CD4-positive, alpha-beta T cell treated with Interleukin-4 for 4 hours (primary cell): ENCODE measurements around the gene SGF29.
A peak's percentile ranks its signal among the peaks of the same experiment; 100 is the strongest.
"Not testable (repeated sequence)": the region's sequence is repeated elsewhere in the genome, so short reads cannot be mapped to it uniquely, and the experiment has no call there.

Experiments
- DNase-seq: peaks from one replicate; pipeline ENCODE4 v3.0.0-alpha.2; 2020

SGF29 gene

DNA sequence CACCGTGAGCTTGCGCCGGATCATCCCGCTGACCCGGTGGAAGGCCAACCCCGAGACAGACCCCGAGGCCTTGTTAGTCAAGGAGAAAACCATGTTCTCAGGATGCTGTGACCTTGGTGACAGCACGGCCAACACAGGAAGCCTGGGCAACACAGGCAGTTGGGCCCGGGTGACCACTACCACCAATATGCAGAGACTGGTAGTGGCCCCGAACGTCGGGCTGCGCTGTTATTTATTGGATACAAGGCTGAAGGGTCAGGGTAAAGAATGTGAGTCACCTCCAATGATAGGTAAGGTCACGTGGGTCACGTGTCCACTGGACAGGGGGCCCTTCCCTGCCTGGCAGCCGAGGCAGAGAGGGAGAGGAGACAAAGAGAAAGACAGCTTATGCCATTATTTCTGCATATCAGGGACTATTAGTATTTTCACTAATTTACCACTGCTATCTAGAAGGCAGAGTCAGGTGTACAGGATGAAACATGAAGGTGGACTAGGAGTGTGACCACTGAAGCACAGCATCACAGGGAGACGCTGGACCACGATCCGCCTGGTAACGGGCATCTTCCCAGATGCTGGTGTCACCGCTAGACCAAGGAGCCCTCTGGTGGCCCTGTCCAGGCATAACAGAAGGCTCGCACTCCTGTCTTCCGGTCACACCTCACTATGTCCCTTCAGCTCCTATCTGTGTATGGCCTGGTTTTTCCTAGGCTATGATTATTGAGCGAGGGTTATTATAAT, 61.9 kb downstream of the SGF29 start:
- peak; percentile 20 for DNase-seq

- not testable (repeated sequence) for DNase-seq
These were observed 62.5 kb downstream of the SGF29 start for GRCh38 chr16:28616224-28616577.

DNA sequence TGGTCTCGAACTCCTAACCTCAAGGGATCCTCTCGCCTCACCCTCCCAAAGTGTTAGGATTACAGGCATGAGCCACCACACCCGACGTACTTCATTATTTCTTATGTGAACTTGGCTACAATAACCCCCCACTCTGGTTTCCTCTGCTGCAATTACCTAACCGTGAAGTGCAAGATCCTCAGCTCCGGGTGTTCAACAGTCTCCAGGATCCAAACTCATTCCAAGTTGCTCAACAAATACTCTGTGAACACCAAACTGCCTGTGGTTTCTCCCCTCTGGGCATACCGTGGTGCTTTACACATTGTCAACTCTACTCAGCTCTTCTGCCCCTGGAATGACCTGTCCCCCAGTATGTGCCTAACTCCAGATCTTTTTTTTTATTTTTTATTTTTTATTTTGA, 62.9 kb downstream of the SGF29 start:
- no peak for DNase-seq

- DNase-seq, result no peak
These were observed 64.2 kb downstream of the SGF29 start for GRCh38 chr16:28617874-28618273.

- not testable (repeated sequence) for DNase-seq
These were observed 66.6 kb downstream of the SGF29 start for GRCh38 chr16:28620316-28620715.

GRCh38 chr16:28621481-28622155, 67.9 kb downstream of the SGF29 start:
- no peak for DNase-seq

GRCh38 chr16:28622532-28623171, 68.9 kb downstream of the SGF29 start:
- DNase-seq, result not testable (repeated sequence)

DNA sequence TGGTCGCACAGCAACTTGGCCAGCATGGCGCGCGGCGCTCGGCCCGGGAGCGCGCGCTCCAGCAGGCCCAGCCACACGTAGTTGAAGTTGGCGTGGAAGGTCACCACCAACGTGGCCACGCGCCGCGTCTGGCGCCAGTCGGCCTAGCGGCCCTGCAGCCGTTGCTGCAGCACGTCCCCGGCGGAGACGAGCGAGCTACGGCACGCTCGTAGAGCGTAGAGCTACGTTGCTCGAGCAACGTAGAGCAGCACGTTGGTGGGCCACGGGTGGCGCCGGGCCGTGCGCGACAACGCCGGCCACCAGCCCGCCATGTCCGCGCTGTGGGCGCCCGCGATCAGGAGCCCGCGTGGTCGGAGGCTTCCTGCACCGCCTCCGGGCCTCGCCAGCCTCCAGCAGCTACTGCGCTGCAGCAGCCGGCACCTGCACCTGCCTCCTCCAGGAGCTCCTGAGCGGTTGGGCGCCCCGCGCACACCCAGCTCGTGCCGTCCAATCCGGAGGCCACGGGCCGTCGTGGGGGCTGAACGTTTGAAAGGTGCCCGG, 69.5 kb downstream of the SGF29 start:
- peak; percentile 43 for DNase-seq

GRCh38 chr16:28630905-28631304, 77.2 kb downstream of the SGF29 start:
- DNase-seq, result not testable (repeated sequence)

- not testable (repeated sequence) for DNase-seq
These were observed 82.5 kb downstream of the SGF29 start for GRCh38 chr16:28636093-28636823.

- not testable (repeated sequence) for DNase-seq
These were observed 84.0 kb downstream of the SGF29 start, which contains the start of gene NPIPB8 for GRCh38 chr16:28637765-28638164. Gene NPIPB8, plus strand, starts transcription at chr16:28638065. Its CDS starts 296 bp downstream, at chr16:28638361.

GRCh38 chr16:28638359-28638758, 84.6 kb downstream of the SGF29 start:
- not testable (repeated sequence) for DNase-seq

DNA sequence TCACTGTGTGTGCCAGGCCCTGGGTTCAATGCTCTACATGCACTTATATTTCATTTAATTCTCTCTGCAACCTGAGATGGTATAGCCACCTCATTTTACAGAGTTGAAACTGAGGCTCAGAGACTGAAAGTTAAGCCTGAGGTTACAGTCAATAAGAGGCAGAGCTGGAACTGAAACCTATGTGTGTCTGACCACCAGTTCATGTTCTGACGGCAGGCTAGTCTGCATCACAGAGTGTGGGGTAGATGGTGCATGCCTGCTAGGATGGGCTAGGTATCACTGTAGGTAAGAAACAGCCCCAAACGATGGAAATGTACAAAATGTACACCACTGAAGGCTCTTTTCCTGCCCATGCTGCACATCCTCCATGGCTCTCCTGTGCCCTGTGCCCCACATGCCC, 86.2 kb downstream of the SGF29 start:
- DNase-seq, result not testable (repeated sequence)
